Breast epithelium (tissue), 4 donors: ENCODE results near the gene ARHGAP30. TPM values are rescaled to one million over a fixed set of nuclear protein-coding genes. Genes with fewer than 3 reads are reported as not detected.

Experiments
- DNase-seq, 2 donors: peaks; one replicate each; pipeline ENCODE4 v3.0.0-alpha.2; 2019; ENCODE audit warnings: low spot score in 2 of 2
- H3K27ac ChIP-seq, 2 donors: fragments of 200-600 bp; sonication (generic) in 1 of 2; one replicate each; pipeline ENCODE4 v1.5.1; 2016 to 2019; ENCODE audit warnings: mild to moderate bottlenecking in 1 of 2
- H3K27me3 ChIP-seq, 2 donors: fragments of 200-600 bp; sonication (generic) in 1 of 2; one replicate each; pipeline versions ENCODE4 v1.5.1 to v1.6.0; 2017 to 2019; ENCODE audit warnings: control low read depth in 1 of 2, mild to moderate bottlenecking in 1 of 2
- H3K36me3 ChIP-seq: fragments of 200-600 bp; one replicate; pipeline ENCODE4 v1.5.1; 2019
- H3K4me1 ChIP-seq, 2 donors: fragments of 200-600 bp; sonication (generic); one replicate each; pipeline ENCODE4 v1.5.1; 2016 to 2019; ENCODE audit warnings: control low read depth in 1 of 2
- H3K4me3 ChIP-seq, 3 donors: fragments of 200-600 bp; sonication (generic); 1 replicate in 2 of 3; 2 replicates in 1 of 3; pipeline ENCODE4 v1.5.1; 2016 to 2019; ENCODE audit warnings: mild to moderate bottlenecking in 3 of 3, moderate library complexity in 2 of 3
- H3K9me3 ChIP-seq, 2 donors: fragments of 200-600 bp; sonication (generic) in 1 of 2; one replicate each; pipeline ENCODE4 v1.5.1; 2016 to 2019; ENCODE audit warnings: control low read depth in 1 of 2
- POLR2A ChIP-seq: fragments of 450-650 bp; IDR thresholded peaks from one replicate; pipeline ENCODE4 v1.6.1; 2016; ENCODE audit warnings: antibody characterized with exemption, mild to moderate bottlenecking, moderate library complexity
- POLR2AphosphoS5 ChIP-seq, 3 donors: sonication (generic); formaldehyde crosslinking; IDR thresholded peaks; one replicate each; pipeline ENCODE4 v1.6.1; 2017; ENCODE audit warnings: antibody characterized with exemption in 3 of 3
- intact Hi-C: fragments of 100-400 bp; cut with DNase I; formaldehyde crosslinking; loops from one replicate; pipeline ENCODE4 v1.15.1; 2023; ENCODE audit warnings: low total_unique reads
- total RNA-seq, 3 donors: library from RNA; depleted of rRNA; stranded (reverse); fragments of >200 nt; gene quantifications; one replicate each; pipeline ENCODE4 v1.1.0, GENCODE V29; 2016
- TF ChIP-seq, protein P1 (sequence below), 3 donors: fragments of 450-650 bp; IDR thresholded peaks; one replicate each; pipeline ENCODE4 v1.5.1; 2016 to 2017; ENCODE audit warnings: antibody characterized with exemption in 3 of 3, mild to moderate bottlenecking in 3 of 3, moderate library complexity in 3 of 3

ARHGAP30 gene
- total RNA-seq, 3 donors from 2014 or later: 5.2 to 16.5 (median 7.9) TPM

GRCh38 chr1:161096015-161096414 lies 26.3 kb upstream of the ARHGAP30 start:
- H3K36me3 ChIP-seq: no peaks in the 10 kb centered on the region
- TF ChIP-seq POLR2A (no peak), POLR2AphosphoS5 (IDR thresholded peaks at IDR 0.05) (no peak)
- TF ChIP-seq, protein P1, sequence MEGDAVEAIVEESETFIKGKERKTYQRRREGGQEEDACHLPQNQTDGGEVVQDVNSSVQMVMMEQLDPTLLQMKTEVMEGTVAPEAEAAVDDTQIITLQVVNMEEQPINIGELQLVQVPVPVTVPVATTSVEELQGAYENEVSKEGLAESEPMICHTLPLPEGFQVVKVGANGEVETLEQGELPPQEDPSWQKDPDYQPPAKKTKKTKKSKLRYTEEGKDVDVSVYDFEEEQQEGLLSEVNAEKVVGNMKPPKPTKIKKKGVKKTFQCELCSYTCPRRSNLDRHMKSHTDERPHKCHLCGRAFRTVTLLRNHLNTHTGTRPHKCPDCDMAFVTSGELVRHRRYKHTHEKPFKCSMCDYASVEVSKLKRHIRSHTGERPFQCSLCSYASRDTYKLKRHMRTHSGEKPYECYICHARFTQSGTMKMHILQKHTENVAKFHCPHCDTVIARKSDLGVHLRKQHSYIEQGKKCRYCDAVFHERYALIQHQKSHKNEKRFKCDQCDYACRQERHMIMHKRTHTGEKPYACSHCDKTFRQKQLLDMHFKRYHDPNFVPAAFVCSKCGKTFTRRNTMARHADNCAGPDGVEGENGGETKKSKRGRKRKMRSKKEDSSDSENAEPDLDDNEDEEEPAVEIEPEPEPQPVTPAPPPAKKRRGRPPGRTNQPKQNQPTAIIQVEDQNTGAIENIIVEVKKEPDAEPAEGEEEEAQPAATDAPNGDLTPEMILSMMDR (IDR thresholded peaks at IDR 0.05): no peak
- H3K4me1 ChIP-seq: peaks cover 0 to 3% of the 10 kb centered on the region in 2 donors
- no peak overlapping the region for H3K4me3 ChIP-seq
- no peaks in the 10 kb centered on the region for H3K27me3 ChIP-seq
- intact Hi-C loops: no loop called here
- H3K9me3 ChIP-seq: no peaks in the 10 kb centered on the region
- peak in 1 of 2 donors; percentile 9 for DNase-seq
- H3K27ac ChIP-seq: peak overlapping the region in 1 of 2 donors; percentile 70

- TF ChIP-seq POLR2AphosphoS5 (IDR thresholded peaks at IDR 0.05): no peak
- no peak for TF ChIP-seq POLR2A
- TF ChIP-seq, protein P1 (IDR thresholded peaks at IDR 0.05): no peak
- no peaks in the 10 kb centered on the region for H3K27me3 ChIP-seq
- H3K27ac ChIP-seq: no peak overlapping the region
- DNase-seq: no peak
- H3K36me3 ChIP-seq: no peaks in the 10 kb centered on the region
- peaks cover 0 to 3% of the 10 kb centered on the region in 2 donors for H3K4me1 ChIP-seq
- no peak overlapping the region for H3K4me3 ChIP-seq
- intact Hi-C loops: no loop called here
- no peaks in the 10 kb centered on the region for H3K9me3 ChIP-seq
These were observed 25.5 kb upstream of the ARHGAP30 start for GRCh38 chr1:161095230-161095629.

- Histone ChIP-seq H3K27ac (no peak overlapping the region), H3K9me3 (no peaks in the 10 kb centered on the region), H3K4me3 (no peak overlapping the region), H3K27me3 (no peaks in the 10 kb centered on the region), H3K4me1 (peaks cover 0 to 3% of the 10 kb centered on the region in 2 donors), H3K36me3 (no peaks in the 10 kb centered on the region)
- TF ChIP-seq, protein P1 (IDR thresholded peaks at IDR 0.05): no peak
- TF ChIP-seq POLR2AphosphoS5 (IDR thresholded peaks at IDR 0.05): no peak
- no peak for TF ChIP-seq POLR2A
- peak in 1 of 2 donors; percentile 16 for DNase-seq
- intact Hi-C loops: no loop called here
These were observed 24.8 kb upstream of the ARHGAP30 start for GRCh38 chr1:161094481-161094880.

GRCh38 chr1:161092621-161093028 lies 22.9 kb upstream of the ARHGAP30 start:
- no peaks in the 10 kb centered on the region for H3K27me3 ChIP-seq
- intact Hi-C loops: no loop called here
- DNase-seq: peak; percentile 57 to 60
- peak overlapping the region; percentile 0 to 50 for H3K27ac ChIP-seq
- TF ChIP-seq, protein P1 (IDR thresholded peaks at IDR 0.05): no peak
- TF ChIP-seq POLR2A (no peak), POLR2AphosphoS5 (IDR thresholded peaks at IDR 0.05) (no peak)
- no peaks in the 10 kb centered on the region for H3K9me3 ChIP-seq
- H3K36me3 ChIP-seq: no peaks in the 10 kb centered on the region
- H3K4me1 ChIP-seq: peaks cover 0 to 3% of the 10 kb centered on the region in 2 donors
- H3K4me3 ChIP-seq: no peak overlapping the region

DNA sequence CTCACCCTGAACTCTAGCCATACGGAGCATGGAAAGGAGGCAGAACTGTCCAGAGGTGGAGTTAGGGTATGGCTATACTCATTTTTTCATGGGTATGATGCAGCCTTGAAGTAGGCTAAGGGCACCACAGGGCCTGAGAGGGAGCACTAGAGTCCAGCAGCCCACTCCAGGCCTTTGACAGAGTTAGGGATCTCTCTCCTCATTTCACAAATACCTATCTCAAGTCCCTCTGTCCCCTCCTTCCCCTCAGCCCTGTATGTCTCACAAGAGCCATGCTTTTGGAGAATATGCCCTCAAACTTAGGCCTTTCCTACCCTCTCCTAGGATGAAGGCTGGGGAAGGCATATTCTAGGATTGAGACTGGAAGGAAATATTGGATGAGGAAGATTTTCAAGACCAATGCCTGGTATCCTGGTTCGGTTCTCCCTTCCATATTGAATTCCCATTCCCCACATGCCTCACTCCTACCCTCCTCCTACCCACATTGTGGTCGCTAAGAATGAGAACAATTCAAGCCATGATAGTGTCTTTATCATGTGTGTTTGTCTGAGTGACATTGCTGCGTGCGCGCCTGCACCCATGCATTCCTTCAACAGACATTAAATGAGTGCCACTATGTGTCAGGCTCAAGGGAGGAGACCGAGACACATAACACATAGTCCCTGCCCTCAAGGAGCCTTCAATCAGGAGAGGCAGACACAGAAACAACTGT lies 22.3 kb upstream of the ARHGAP30 start:
- Histone ChIP-seq H3K27ac (no peak overlapping the region), H3K4me1 (no peaks in the 10 kb centered on the region), H3K9me3 (no peaks in the 10 kb centered on the region), H3K36me3 (no peaks in the 10 kb centered on the region), H3K27me3 (no peaks in the 10 kb centered on the region), H3K4me3 (no peak overlapping the region)
- TF ChIP-seq, protein P1 (IDR thresholded peaks at IDR 0.05): no peak
- TF ChIP-seq POLR2A (no peak), POLR2AphosphoS5 (IDR thresholded peaks at IDR 0.05) (no peak)
- intact Hi-C loops: no loop called here
- DNase-seq: no peak
